Measurements from ENCODE around the gene NRXN3. TPM values are rescaled to one million over a fixed set of nuclear protein-coding genes. Genes with fewer than 3 reads are reported as not detected.

The NRXN3 gene
- polyA plus RNA-seq, 1 donor (not counting 4 experiments of a cell fraction or from before 2014, with no cell fraction given), result 0.89 TPM

DNA sequence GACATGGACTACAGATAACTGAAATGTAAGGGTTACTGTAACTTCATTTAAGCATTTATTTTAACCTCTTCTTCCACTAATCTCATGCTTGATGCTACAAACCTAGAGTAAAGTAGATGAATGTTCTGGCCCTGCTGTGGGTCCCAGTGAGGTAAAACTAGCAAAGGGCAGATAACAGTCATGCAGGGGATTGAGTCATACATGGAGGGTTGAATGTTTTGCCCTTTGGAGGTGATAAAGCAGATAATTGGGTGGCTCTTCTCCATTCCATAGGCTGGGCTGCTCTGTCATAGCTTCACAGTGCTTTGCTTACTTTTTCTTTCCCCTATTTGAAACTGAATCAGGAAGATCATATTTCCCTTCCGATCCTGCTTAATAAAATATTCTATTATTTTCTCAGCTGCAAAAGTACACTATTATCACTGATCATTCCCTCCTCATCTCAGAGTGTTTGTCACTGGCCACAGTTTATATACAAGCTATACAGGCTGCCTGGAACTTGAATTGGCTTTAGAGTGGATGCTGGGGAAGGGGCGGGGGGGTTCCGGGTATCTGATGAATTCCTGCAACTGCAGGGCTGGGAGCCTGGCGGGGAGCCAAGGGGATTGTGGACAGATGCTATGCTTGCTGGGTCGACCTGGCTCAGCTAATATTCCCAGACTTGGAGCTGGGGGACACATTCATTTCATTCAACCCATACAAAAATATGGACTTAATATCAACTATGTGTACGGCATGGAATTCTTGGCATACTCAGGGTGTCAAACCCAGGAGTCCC is 235.1 kb downstream of the NRXN3 start:
- dilution Hi-C loops (cut with MboI; ENCODE audit: extremely low pct_ligation_motif_present, low sequenced_read_pairs), result no loop called here
- Histone ChIP-seq H3K9me1 (ENCODE audit: control insufficient read depth, extremely low read depth, insufficient read depth, low read length) (no peaks in the 10 kb centered on the region), H4K20me1 (ENCODE audit: control insufficient read depth, extremely low read depth, insufficient read depth, low read length) (no peaks in the 10 kb centered on the region), H3K4me3 (ENCODE audit: control insufficient read depth in 2 of 3, extremely low read depth in 1 of 3, insufficient read depth in 2 of 3, low read depth in 1 of 3, low read length in 3 of 3) (no peak overlapping the region), H3K36me3 (ENCODE audit: control insufficient read depth in 2 of 2, extremely low read depth in 1 of 2, insufficient read depth in 2 of 2, low read length in 2 of 2) (no peaks in the 10 kb centered on the region), H3K9me3 (ENCODE audit: control insufficient read depth, low read depth, low read length) (no peaks in the 10 kb centered on the region), H3K27ac (ENCODE audit: control insufficient read depth, insufficient read depth, low read length) (no peak overlapping the region), H3K27me3 (ENCODE audit: control insufficient read depth, extremely low read depth, insufficient read depth, low read length) (peaks cover 8% of the 10 kb centered on the region), H3K79me2 (ENCODE audit: control insufficient read depth, insufficient read depth, low read length) (no peaks in the 10 kb centered on the region), H3K4me2 (ENCODE audit: control insufficient read depth, extremely low read depth, insufficient read depth, low read depth, low read length) (no peak overlapping the region), H3K4me1 (ENCODE audit: control insufficient read depth, extremely low read depth, insufficient read depth, low read length) (no peaks in the 10 kb centered on the region), H2AFZ (ENCODE audit: control insufficient read depth, low read length) (no peak overlapping the region), H3K9ac (ENCODE audit: control insufficient read depth, extremely low read depth, insufficient read depth, low read length) (no peak overlapping the region)
- TF ChIP-seq EZH2 (IDR thresholded peaks at IDR 0.05; ENCODE audit: low read length), result no peak
- TF ChIP-seq, protein P1, sequence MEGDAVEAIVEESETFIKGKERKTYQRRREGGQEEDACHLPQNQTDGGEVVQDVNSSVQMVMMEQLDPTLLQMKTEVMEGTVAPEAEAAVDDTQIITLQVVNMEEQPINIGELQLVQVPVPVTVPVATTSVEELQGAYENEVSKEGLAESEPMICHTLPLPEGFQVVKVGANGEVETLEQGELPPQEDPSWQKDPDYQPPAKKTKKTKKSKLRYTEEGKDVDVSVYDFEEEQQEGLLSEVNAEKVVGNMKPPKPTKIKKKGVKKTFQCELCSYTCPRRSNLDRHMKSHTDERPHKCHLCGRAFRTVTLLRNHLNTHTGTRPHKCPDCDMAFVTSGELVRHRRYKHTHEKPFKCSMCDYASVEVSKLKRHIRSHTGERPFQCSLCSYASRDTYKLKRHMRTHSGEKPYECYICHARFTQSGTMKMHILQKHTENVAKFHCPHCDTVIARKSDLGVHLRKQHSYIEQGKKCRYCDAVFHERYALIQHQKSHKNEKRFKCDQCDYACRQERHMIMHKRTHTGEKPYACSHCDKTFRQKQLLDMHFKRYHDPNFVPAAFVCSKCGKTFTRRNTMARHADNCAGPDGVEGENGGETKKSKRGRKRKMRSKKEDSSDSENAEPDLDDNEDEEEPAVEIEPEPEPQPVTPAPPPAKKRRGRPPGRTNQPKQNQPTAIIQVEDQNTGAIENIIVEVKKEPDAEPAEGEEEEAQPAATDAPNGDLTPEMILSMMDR (optimal IDR thresholded peaks at IDR 0.05 in 1 of 3, IDR thresholded peaks at IDR 0.05 in 1 of 3, conservative IDR thresholded peaks at IDR 0.05 in 1 of 3; ENCODE audit: extremely low read depth in 1 of 3, insufficient read depth in 2 of 3, low read length in 3 of 3), result no peak
- DNase-seq (ENCODE audit: low read depth, low spot score) (no peak), FAIRE-seq (no peak)

DNA sequence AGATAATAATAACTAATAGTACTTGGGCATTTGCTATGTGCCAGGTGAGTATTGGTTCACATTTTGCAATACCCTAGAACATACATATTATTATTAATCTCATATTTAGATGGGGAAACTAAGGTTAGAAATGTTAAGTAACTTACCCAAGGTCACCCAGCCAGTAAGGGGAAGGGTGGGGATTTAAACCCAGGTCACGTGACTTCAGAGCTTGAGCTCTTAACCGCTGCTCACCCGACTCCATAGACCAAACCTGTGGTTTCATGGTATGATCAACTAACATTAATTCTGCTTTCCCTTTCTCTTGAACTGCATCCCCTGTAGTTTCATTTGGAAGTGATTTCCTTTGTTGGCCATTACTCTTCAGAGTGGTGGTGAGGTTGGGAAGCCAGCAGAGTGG is 242.3 kb downstream of the NRXN3 start:
- TF ChIP-seq, protein P1 (optimal IDR thresholded peaks at IDR 0.05 in 1 of 3, IDR thresholded peaks at IDR 0.05 in 1 of 3, conservative IDR thresholded peaks at IDR 0.05 in 1 of 3; ENCODE audit: extremely low read depth in 1 of 3, insufficient read depth in 2 of 3, low read length in 3 of 3), result no peak
- TF ChIP-seq EZH2 (IDR thresholded peaks at IDR 0.05; ENCODE audit: low read length), result no peak
- no peak for FAIRE-seq
- dilution Hi-C loops (cut with MboI; ENCODE audit: extremely low pct_ligation_motif_present, low sequenced_read_pairs), result no loop called here

More for the DNA sequence above, 242.3 kb downstream of the NRXN3 start:
- Histone ChIP-seq H3K79me2 (ENCODE audit: control insufficient read depth, insufficient read depth, low read length) (no peaks in the 10 kb centered on the region), H3K9me1 (ENCODE audit: control insufficient read depth, extremely low read depth, insufficient read depth, low read length) (no peaks in the 10 kb centered on the region), H3K4me2 (ENCODE audit: control insufficient read depth, extremely low read depth, insufficient read depth, low read depth, low read length) (no peak overlapping the region), H3K9ac (ENCODE audit: control insufficient read depth, extremely low read depth, insufficient read depth, low read length) (no peak overlapping the region), H3K27me3 (ENCODE audit: control insufficient read depth, extremely low read depth, insufficient read depth, low read length) (no peaks in the 10 kb centered on the region), H3K4me1 (ENCODE audit: control insufficient read depth, extremely low read depth, insufficient read depth, low read length) (no peaks in the 10 kb centered on the region), H2AFZ (ENCODE audit: control insufficient read depth, low read length) (no peak overlapping the region), H3K27ac (ENCODE audit: control insufficient read depth, insufficient read depth, low read length) (no peak overlapping the region), H3K4me3 (ENCODE audit: control insufficient read depth in 2 of 3, extremely low read depth in 1 of 3, insufficient read depth in 2 of 3, low read depth in 1 of 3, low read length in 3 of 3) (no peak overlapping the region), H3K9me3 (ENCODE audit: control insufficient read depth, low read depth, low read length) (no peaks in the 10 kb centered on the region), H4K20me1 (ENCODE audit: control insufficient read depth, extremely low read depth, insufficient read depth, low read length) (no peaks in the 10 kb centered on the region), H3K36me3 (ENCODE audit: control insufficient read depth in 2 of 2, extremely low read depth in 1 of 2, insufficient read depth in 2 of 2, low read length in 2 of 2) (no peaks in the 10 kb centered on the region)
- no peak for DNase-seq (ENCODE audit: low read depth, low spot score)
